Stimulated activated CD8-positive, alpha-beta memory T cell treated with anti-CD3 and anti-CD28 coated beads, Interleukin-12 subunit alpha, Interleukin-12 subunit beta, amount 100 ng/mL, for 24 hours (primary cell): ENCODE results near the gene ACKR2.

Experiments
- DNase-seq: peaks from one replicate; pipeline ENCODE4 v3.0.0-alpha.2; 2020; ENCODE audit errors: extremely low read depth

ACKR2 gene

DNA sequence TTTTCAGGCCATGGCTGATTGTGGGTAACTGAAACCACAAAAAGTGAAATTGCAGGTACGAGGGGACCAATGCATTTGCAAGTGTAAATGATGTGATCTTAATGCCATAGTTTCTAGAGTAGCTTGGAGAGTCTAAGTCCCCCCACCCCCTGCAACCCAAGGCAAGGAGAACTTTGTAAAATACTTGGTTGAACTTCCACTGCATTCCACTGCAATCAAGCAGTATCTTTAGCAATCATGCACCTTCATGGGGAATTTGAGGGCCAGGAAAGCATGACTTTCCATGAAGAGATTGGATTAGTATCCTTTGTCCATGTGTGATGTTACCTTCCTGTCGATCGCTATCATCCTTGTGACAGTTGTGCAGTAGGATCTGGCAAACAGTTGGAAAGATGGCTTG, 77.8 kb downstream of the ACKR2 start:
- no peak for DNase-seq

GRCh38 chr3:42891042-42891441, 81.8 kb downstream of the ACKR2 start:
- DNase-seq, result no peak

DNA sequence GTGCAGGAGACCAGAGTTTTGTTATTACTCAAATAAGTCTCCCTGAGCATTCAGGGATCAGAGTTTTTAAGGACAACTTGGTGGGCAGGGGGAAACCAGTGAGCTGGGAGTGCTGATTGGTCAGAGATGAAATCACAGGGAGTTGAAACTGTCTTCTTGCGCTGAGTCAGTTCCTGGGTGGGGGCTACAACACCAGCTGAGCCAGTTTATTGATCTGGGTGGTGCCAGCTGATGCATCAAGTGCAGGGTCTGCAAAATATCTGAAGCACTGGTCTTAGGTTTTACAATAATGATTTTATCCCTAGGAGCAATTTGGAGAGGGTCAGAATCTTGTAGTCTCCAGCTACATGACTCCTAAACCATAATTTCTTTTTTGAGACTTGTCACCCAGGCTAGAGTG, 82.9 kb downstream of the ACKR2 start:
- no peak for DNase-seq

- DNase-seq, result no peak
These were observed 83.6 kb downstream of the ACKR2 start for GRCh38 chr3:42892807-42893206.

DNA sequence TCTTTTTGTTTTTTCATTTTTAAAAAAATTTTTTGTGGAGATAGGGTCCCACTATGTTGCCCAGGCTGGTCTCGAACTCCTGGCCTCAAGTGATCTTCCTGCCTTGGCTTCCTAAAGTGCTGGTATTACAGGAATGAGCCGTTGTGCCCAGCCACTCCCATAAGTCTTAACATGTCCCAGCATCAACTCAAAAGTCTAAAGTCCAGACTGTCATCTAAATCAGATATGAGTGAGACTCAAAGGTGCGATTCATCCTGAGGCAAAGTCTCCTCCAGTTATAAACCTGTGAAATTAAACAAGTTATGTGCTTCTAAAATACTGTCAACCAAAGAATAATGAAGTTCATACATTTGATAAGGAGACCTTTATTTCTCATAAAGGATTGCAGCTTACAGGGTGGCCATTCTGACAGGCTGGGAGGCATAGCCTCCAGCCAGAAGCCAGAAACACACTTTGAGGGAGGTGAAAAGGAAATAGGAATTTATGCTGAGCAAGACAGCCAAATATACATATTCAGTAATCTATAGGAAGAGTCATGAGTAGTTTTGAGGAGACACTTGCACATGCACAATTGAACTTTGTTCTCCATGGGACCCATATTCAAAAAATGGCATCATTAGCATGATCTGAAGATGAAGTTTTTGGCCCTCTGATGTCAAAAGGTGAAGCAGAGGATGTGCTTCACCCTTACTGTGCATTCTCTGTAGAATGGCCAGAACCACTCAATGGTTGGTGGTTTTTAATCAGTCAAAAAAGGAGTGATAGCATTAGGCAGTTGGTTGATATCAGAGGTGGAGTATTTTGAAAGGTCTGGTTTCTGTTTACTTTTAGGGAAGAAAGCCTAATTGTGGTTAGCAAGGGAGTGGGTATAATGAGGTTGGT, 85.7 kb downstream of the ACKR2 start:
- no peak for DNase-seq

GRCh38 chr3:42895580-42895868, 86.3 kb downstream of the ACKR2 start:
- no peak for DNase-seq

DNA sequence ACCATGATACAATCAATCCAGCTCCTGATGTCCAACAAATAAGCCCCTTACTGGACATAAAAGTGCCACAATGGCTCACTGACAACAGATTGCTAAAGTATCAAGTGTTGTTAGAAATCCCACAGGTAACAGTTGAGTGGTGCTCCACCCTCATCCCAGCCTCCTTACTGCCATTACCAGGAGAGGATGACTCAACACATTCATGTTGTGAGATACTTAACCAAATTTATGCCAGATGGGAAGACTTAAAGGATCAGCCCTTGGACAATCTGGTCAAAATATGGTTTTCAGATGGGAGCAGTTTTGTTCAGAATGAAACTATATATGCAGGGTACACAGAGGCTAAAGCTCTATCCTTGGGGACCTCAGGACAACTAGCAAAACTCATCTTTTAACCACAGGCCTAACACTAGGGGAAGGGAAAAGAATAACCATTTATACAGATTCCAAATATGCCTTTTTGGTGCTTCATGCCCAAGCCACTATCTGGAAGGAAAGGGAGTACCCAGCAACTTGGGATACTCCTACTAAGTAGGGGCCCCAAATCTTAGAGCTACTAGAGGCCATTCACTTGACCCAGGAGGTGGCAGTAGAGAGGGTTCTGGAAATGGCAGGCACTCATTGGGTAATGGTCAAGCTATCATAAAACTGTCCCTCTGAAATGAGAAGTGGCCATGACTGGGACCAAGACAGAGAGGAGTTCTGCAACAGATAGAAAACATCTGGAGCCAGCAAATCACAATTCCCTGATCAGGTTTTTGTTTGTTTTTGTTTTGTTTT, 89.8 kb downstream of the ACKR2 start:
- no peak for DNase-seq

- DNase-seq, result no peak
These were observed 91.2 kb downstream of the ACKR2 start for GRCh38 chr3:42900226-42901072.

DNA sequence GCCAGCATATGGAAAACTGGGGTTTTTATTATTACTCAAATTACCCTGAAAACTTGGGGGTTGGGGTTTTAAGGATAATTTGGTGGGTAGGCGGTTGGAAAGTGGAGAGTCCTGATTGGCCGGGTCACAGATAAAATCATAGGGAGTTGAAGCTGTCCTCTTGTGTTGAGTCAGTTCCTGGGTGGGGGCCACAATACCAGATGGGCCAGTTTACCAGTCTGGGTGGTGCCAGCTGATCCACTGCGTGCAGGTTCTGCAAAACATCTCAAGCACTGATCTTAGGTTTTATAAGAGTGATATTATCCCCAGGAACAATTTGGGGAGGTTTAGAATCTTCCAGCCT, 91.8 kb downstream of the ACKR2 start:
- DNase-seq, result no peak

GRCh38 chr3:42902257-42902656, 93.0 kb downstream of the ACKR2 start:
- DNase-seq, result no peak

GRCh38 chr3:42904076-42904475, 94.8 kb downstream of the ACKR2 start:
- no peak for DNase-seq

DNA sequence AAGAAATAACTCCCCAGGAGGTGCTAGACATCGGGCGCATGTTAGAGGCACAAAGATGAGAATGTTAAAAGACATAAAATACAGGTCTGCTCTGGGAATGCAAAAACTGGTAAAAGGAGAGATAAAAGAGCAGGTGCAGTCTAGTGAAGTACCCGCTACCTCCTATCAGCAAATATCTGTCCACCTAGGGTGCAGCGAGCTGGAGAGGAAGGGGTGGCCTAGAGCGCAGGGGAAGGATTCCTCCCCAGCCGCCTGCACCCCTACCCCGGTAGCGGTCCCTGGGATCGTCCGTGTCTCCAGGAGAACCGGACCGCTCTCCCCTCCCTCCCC, 96.5 kb downstream of the ACKR2 start:
- DNase-seq, result no peak

DNA sequence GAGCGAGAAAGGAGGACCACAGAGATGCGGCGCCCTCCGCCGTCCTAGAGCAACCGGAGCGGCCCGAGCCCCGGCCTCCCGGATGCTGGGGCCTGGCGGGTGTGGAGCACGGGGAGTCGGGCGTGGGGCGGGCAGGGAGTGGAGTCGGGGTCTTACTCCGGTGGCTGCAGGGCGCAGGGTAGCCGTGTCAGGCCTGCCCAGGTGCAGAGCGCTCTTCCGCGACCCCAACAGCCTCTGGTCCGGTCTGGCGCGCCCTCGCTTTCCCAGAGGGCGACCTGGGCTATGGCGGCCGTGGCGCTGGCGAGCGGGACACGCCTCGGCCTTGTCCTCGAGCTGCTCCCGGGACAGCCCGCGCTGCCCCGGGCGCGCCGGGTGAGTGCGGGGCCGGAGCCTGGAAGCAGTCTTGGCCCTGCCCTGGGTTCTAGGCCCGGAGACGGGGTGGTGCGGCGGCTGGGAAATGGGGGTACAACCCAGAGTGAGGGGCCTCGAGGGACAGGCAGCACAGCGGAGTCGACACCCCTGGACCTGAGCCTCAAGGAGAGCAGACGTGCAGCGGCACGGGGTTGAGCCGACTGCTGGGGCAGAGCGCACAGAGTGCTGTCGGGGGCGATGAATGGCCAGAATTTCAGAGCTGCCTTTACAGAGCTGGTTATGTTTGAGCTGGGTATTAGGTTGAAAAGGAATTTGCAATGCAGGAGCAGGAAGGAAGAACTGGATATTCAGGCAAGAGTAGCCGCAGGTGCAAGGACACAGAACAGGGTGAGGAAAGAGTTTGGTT, 97.0 kb downstream of the ACKR2 start, which contains the start of gene ZNF662:
Gene ZNF662, plus strand, starts transcription at position 73 of the 778 bp plus-strand sequence. CDS start 1,973 bp downstream, outside the sequence.
- DNase-seq, result no peak

DNA sequence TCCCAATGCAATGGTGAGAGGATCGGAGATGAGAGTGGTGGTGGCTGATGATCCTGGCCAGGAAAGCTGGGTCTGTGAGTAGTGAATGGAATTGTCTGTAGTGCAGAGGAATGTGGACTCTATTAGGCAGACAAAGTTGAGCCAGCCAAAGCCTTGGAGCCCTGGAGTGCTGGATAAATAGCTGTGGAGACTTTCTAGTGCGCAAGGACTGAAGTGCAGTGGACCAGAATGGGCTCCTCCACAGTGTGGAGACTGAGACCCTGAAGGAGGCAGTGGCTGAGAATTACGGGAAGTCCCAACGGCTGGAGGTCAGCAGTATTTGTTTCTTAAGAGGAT, 97.6 kb downstream of the ACKR2 start:
- DNase-seq, result no peak

DNA sequence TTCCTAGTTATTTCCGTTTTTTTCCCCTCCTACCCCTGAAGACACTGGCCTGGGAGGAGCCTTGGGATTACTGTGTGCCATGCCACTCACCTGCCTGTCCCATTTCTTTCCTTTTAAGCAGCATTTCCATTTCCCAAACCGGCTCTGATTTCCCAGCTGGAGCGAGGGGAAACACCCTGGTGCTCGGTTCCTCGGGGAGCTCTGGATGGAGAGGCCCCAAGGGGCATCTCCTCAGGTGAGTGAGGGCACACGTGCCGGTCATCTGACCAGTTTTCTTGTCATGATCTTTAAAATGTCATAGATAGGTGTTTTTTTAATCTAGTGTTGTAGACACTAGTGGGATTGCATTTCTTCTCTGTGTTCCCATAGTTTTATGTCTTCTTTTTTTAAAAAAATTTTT, 99.4 kb downstream of the ACKR2 start:
- DNase-seq, result no peak

DNA sequence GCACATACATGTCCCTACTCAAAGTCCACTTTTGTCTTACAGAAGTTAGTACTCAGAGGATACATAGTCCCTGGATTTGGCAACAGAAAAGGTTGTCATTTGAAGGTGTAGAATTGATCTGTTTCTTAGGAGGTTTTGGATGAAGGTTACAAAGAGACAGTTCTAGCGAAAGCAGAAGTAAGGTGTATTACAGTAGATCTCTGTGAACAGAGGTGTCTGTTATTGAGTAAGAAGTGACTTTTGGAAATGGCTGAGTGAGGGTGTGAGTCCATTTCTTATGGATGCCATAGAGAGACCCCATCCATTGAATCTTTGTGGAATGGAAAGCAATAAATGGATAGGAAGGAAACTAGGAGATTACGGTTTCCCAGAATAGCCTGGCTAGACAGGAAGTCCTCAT, 102.3 kb downstream of the ACKR2 start:
- DNase-seq, result no peak

DNA sequence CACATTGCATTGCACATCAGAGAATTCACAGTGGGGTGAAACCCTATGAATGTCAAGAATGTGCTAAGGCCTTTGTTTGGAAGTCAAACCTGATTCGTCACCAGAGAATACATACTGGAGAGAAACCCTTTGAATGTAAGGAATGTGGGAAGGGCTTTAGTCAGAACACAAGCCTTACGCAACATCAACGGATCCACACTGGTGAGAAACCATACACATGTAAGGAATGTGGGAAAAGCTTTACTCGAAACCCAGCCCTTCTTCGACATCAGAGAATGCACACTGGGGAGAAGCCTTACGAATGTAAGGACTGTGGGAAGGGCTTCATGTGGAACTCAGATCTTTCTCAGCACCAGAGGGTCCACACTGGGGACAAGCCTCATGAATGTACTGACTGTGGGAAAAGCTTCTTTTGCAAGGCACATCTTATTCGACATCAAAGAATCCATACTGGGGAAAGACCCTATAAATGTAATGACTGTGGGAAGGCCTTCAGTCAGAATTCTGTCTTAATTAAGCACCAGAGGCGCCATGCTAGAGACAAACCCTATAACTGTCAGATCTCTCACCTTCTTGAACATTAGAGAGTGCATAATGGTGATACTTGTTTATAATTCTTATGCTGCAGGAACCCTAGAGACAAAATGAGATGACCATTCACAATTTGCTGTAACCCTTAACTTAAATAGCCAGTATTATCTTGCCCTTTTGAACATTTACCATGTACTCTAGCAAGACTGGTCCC, 105.7 kb downstream of the ACKR2 start:
- no peak for DNase-seq
